ENCODE data around the gene KIAA0586. TPM values are rescaled to one million over a fixed set of nuclear protein-coding genes. Genes with fewer than 3 reads are reported as not detected.
A peak's percentile ranks its signal among the peaks of the same experiment; 100 is the strongest.

KIAA0586 gene
- total RNA-seq, 1 donor from 2014 or later = 20.1 TPM

DNA sequence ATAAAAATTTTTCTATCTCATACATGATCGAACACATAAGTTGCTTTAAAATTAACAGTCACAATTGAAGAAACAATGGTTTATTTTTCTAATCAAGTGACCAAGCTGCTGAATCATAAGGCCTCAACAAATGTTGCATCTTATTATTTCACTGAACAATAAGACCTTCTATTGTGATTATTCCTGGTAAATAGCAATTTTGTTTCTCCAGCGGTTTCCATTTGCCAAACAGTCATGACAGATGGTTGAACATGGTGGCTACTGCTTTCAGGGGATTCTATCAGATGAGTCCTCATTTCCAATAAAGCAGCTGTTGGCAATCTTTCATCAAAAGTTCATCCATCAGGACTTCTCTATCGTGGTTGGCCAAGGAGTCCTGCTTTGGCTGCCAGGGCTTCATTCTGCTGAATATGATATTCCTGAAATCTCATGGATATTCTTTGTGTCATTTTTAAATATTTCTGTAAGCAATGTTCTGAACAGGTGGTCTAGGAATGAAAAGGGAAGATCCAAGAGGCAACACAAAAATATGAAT is 18.8 kb upstream of the KIAA0586 start:
- Histone ChIP-seq H3K9me3 (ENCODE audit: insufficient read depth, low read depth, low read length) (no peaks in the 10 kb centered on the region), H3K27ac (ENCODE audit: low read depth, low read length) (no peak overlapping the region), H2AFZ (ENCODE audit: low read depth, low read length) (no peak overlapping the region), H3K9ac (ENCODE audit: low read length) (no peak overlapping the region), H3K4me3 (ENCODE audit: insufficient read depth, low read depth, low read length) (no peak overlapping the region), H3K79me2 (ENCODE audit: insufficient read depth, low read length) (peaks cover 4% of the 10 kb centered on the region), H3K27me3 (ENCODE audit: insufficient read depth, low read length) (no peaks in the 10 kb centered on the region), H3K4me2 (ENCODE audit: low read length) (no peak overlapping the region), H4K20me1 (ENCODE audit: insufficient read depth, low read length) (no peaks in the 10 kb centered on the region), H3K4me1 (ENCODE audit: insufficient read depth, low read length) (no peaks in the 10 kb centered on the region), H3K36me3 (ENCODE audit: insufficient read depth, low read length) (peaks cover 34% of the 10 kb centered on the region)
- no peak overlapping the region for H3K4me3 Mint-ChIP-seq (ENCODE audit: unreplicated experiment)
- H3K9me3 Mint-ChIP-seq (ENCODE audit: unreplicated experiment) = no peaks in the 10 kb centered on the region
- no peak overlapping the region for H3K27ac Mint-ChIP-seq (ENCODE audit: unreplicated experiment)
- H3K4me1 Mint-ChIP-seq (ENCODE audit: low read depth, unreplicated experiment) = no peaks in the 10 kb centered on the region
- DNase-seq (ENCODE audit: low read depth) (no peak), FAIRE-seq (no peak)
- no peaks in the 10 kb centered on the region for H3K27me3 Mint-ChIP-seq (ENCODE audit: low read depth, unreplicated experiment)
- TF ChIP-seq, protein P1, sequence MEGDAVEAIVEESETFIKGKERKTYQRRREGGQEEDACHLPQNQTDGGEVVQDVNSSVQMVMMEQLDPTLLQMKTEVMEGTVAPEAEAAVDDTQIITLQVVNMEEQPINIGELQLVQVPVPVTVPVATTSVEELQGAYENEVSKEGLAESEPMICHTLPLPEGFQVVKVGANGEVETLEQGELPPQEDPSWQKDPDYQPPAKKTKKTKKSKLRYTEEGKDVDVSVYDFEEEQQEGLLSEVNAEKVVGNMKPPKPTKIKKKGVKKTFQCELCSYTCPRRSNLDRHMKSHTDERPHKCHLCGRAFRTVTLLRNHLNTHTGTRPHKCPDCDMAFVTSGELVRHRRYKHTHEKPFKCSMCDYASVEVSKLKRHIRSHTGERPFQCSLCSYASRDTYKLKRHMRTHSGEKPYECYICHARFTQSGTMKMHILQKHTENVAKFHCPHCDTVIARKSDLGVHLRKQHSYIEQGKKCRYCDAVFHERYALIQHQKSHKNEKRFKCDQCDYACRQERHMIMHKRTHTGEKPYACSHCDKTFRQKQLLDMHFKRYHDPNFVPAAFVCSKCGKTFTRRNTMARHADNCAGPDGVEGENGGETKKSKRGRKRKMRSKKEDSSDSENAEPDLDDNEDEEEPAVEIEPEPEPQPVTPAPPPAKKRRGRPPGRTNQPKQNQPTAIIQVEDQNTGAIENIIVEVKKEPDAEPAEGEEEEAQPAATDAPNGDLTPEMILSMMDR (IDR thresholded peaks at IDR 0.05; ENCODE audit: insufficient read depth, low read depth, low read length) = no peak
- no peak for TF ChIP-seq EZH2 (IDR thresholded peaks at IDR 0.05; ENCODE audit: insufficient read depth, low read length)
- H3K36me3 Mint-ChIP-seq (ENCODE audit: low read depth, unreplicated experiment) = peaks cover 3% of the 10 kb centered on the region

DNA sequence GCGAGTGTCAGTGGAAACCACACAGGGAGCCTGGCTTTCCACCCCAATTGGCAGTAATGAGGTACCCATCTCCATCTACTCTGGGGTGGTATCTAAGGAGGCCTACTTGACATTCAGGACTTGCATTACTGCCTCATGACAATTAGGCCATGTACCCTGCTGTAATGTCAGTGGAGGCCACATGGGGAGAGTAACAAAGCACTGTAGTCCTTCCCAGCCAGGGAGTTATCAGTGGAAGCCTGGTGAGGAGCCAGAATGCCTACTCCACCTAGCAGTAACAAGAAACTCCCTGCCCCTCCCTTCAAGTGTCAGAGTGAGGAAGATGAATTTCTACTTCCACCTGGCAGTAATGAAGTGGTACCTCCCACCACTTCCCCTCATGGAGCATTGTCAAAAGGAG is 12.7 kb upstream of the KIAA0586 start:
- Histone ChIP-seq H3K79me2 (ENCODE audit: insufficient read depth, low read length) (peaks cover 36% of the 10 kb centered on the region), H3K9me3 (ENCODE audit: insufficient read depth, low read depth, low read length) (no peaks in the 10 kb centered on the region), H3K4me2 (ENCODE audit: low read length) (no peak overlapping the region), H2AFZ (ENCODE audit: low read depth, low read length) (no peak overlapping the region), H3K4me3 (ENCODE audit: insufficient read depth, low read depth, low read length) (no peak overlapping the region), H3K27me3 (ENCODE audit: insufficient read depth, low read length) (no peaks in the 10 kb centered on the region), H3K27ac (ENCODE audit: low read depth, low read length) (no peak overlapping the region), H3K9ac (ENCODE audit: low read length) (no peak overlapping the region), H3K36me3 (ENCODE audit: insufficient read depth, low read length) (peaks cover 26% of the 10 kb centered on the region), H4K20me1 (ENCODE audit: insufficient read depth, low read length) (no peaks in the 10 kb centered on the region), H3K4me1 (ENCODE audit: insufficient read depth, low read length) (no peaks in the 10 kb centered on the region)
- no peaks in the 10 kb centered on the region for H3K4me1 Mint-ChIP-seq (ENCODE audit: low read depth, unreplicated experiment)
- peak; percentile 20 for FAIRE-seq
- H3K4me3 Mint-ChIP-seq (ENCODE audit: unreplicated experiment) = no peak overlapping the region
- peaks cover 13% of the 10 kb centered on the region for H3K36me3 Mint-ChIP-seq (ENCODE audit: low read depth, unreplicated experiment)
- H3K27me3 Mint-ChIP-seq (ENCODE audit: low read depth, unreplicated experiment) = no peaks in the 10 kb centered on the region
- no peak overlapping the region for H3K27ac Mint-ChIP-seq (ENCODE audit: unreplicated experiment)
- no peak for TF ChIP-seq EZH2 (IDR thresholded peaks at IDR 0.05; ENCODE audit: insufficient read depth, low read length)
- TF ChIP-seq, protein P1 (IDR thresholded peaks at IDR 0.05; ENCODE audit: insufficient read depth, low read depth, low read length) = no peak
- DNase-seq (ENCODE audit: low read depth) = no peak
- H3K9me3 Mint-ChIP-seq (ENCODE audit: unreplicated experiment) = no peaks in the 10 kb centered on the region
